Chondrocyte (in vitro differentiated cells): Measurements from ENCODE around the gene RPL31. TPM values are rescaled to one million over a fixed set of nuclear protein-coding genes. Genes with fewer than 3 reads are reported as not detected.

Experiments used
- DNase-seq: peaks from one replicate; pipeline ENCODE4 v3.0.0; 2021; ENCODE audit warnings: mixed read lengths, low spot score
- H3K27ac Mint-ChIP-seq: one replicate; pipeline ENCODE4 v1.8.0; 2021; ENCODE audit warnings: mild to moderate bottlenecking, moderate library complexity, mixed read lengths; ENCODE audit not compliant: unreplicated experiment
- H3K27me3 Mint-ChIP-seq: 2 replicates; pipeline ENCODE4 v1.8.0; 2021; ENCODE audit warnings: low read depth, mixed read lengths
- H3K36me3 Mint-ChIP-seq: 2 replicates; pipeline ENCODE4 v1.8.0; 2021; ENCODE audit warnings: low read depth, mixed read lengths
- H3K4me1 Mint-ChIP-seq: 2 replicates; pipeline ENCODE4 v1.8.0; 2021; ENCODE audit warnings: low read depth, mild to moderate bottlenecking, mixed read lengths
- H3K4me3 Mint-ChIP-seq: one replicate; pipeline ENCODE4 v1.8.0; 2021; ENCODE audit warnings: mild to moderate bottlenecking, moderate library complexity, mixed read lengths; ENCODE audit not compliant: unreplicated experiment
- H3K9me3 Mint-ChIP-seq: 2 replicates; pipeline ENCODE4 v1.8.0; 2021; ENCODE audit warnings: low read depth, mixed read lengths
- total RNA-seq: library from RNA; stranded (reverse); gene quantifications from 3 replicates; pipeline ENCODE4 v1.2.1, GENCODE V29; 2021
- TF ChIP-seq, protein P1 (sequence below): fragments of 200-600 bp; sonication (generic); IDR thresholded peaks from 2 replicates; pipeline ENCODE4 v1.5.0; 2021; ENCODE audit warnings: antibody characterized with exemption, mild to moderate bottlenecking, moderate library complexity

Gene RPL31
- total RNA-seq, 1 donor from 2014 or later: 951 TPM

DNA sequence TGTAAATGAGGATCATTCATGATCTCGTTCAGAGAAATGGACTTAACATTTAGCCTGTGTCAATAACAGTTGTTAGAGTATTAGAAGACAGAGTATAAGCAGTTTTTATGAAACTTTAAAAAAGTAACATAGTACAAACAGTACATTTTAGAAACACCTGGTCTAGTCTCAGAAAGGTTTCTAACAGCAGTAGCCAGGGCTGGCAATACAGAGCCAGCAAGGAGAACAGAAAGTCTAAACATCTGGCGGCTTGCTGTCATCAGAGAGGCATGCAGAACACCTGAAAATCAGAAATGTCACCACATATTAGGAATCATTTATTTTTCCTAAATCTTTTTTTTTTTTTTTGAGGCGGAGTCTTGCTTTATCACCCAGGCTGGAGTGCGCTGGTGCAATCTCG is 50.1 kb downstream of the RPL31 start:
- Mint-ChIP-seq H3K36me3 (peaks cover 5% of the 10 kb centered on the region), H3K9me3 (no peaks in the 10 kb centered on the region), H3K27ac (no peak overlapping the region), H3K4me1 (peaks cover 5% of the 10 kb centered on the region), H3K4me3 (no peak overlapping the region), H3K27me3 (no peaks in the 10 kb centered on the region)
- TF ChIP-seq, protein P1, sequence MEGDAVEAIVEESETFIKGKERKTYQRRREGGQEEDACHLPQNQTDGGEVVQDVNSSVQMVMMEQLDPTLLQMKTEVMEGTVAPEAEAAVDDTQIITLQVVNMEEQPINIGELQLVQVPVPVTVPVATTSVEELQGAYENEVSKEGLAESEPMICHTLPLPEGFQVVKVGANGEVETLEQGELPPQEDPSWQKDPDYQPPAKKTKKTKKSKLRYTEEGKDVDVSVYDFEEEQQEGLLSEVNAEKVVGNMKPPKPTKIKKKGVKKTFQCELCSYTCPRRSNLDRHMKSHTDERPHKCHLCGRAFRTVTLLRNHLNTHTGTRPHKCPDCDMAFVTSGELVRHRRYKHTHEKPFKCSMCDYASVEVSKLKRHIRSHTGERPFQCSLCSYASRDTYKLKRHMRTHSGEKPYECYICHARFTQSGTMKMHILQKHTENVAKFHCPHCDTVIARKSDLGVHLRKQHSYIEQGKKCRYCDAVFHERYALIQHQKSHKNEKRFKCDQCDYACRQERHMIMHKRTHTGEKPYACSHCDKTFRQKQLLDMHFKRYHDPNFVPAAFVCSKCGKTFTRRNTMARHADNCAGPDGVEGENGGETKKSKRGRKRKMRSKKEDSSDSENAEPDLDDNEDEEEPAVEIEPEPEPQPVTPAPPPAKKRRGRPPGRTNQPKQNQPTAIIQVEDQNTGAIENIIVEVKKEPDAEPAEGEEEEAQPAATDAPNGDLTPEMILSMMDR: no peak
- no peak for DNase-seq

DNA sequence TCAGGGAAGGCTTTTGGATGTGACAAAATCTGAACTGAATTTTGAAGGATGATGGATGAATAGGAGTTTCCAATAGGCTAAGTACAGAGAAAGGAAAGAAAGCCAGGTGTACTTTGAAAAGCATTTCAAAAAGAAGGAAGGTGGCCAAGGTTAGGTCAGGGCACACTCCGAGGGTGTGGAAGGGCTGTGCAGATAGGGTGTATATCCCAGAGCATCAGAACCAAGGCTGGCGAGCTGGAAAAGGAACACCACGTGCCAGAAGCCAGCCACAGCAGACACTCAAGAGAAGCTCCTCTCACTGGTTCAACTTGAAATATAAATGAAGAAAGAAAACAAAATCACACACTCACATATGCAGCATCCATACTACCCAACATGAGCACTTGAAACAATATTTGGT is 51.0 kb downstream of the RPL31 start:
- Mint-ChIP-seq H3K4me3 (no peak overlapping the region), H3K4me1 (no peaks in the 10 kb centered on the region), H3K9me3 (no peaks in the 10 kb centered on the region), H3K36me3 (peaks cover 5% of the 10 kb centered on the region), H3K27me3 (no peaks in the 10 kb centered on the region), H3K27ac (no peak overlapping the region)
- no peak for DNase-seq
- TF ChIP-seq, protein P1: no peak

Other genes with a start within 250 kb of the RPL31 start
- 21.7 to 25.6 TPM (median 24.0 TPM) in 3 replicates for gene NPAS2, start 182.2 kb upstream of the RPL31 start, total RNA-seq
- 6.2 to 8.2 TPM (median 7.3 TPM) in 3 replicates for gene TBC1D8, start 149.1 kb downstream of the RPL31 start, total RNA-seq